Glutamatergic neuron (in vitro differentiated cells): Measurements from ENCODE around the gene MEN1. TPM values are rescaled to one million over a fixed set of nuclear protein-coding genes. Genes with fewer than 3 reads are reported as not detected.

Experiments
- DNase-seq: peaks from one replicate; pipeline ENCODE4 v3.0.0; 2022
- H3K27ac Mint-ChIP-seq: one replicate; pipeline ENCODE4 v1.8.0; 2020; ENCODE audit warnings: mild to moderate bottlenecking, mixed read lengths, inconsistent platforms; ENCODE audit not compliant: unreplicated experiment
- H3K27me3 Mint-ChIP-seq: one replicate; pipeline ENCODE4 v1.8.0; 2020; ENCODE audit warnings: mild to moderate bottlenecking, moderate library complexity, mixed read lengths, inconsistent platforms; ENCODE audit not compliant: unreplicated experiment
- H3K36me3 Mint-ChIP-seq: one replicate; pipeline ENCODE4 v1.8.0; 2020; ENCODE audit warnings: mild to moderate bottlenecking, mixed read lengths, inconsistent platforms; ENCODE audit not compliant: unreplicated experiment
- H3K4me1 Mint-ChIP-seq: one replicate; pipeline ENCODE4 v1.8.0; 2020; ENCODE audit warnings: mild to moderate bottlenecking, low read depth, mixed read lengths, inconsistent platforms; ENCODE audit not compliant: unreplicated experiment
- H3K4me3 Mint-ChIP-seq: one replicate; pipeline ENCODE4 v1.8.0; 2020; ENCODE audit warnings: mild to moderate bottlenecking, mixed read lengths, inconsistent platforms; ENCODE audit not compliant: unreplicated experiment
- H3K9me3 Mint-ChIP-seq: one replicate; pipeline ENCODE4 v1.8.0; 2020; ENCODE audit warnings: mild to moderate bottlenecking, moderate library complexity, mixed read lengths, inconsistent platforms; ENCODE audit not compliant: unreplicated experiment
- CTCF ChIP-seq: fragments of 200-600 bp; sonication (generic); IDR thresholded peaks from one replicate; pipeline ENCODE4 v1.5.0; 2021; ENCODE audit not compliant: partially characterized antibody, unreplicated experiment
- total RNA-seq: library from RNA; stranded (reverse); fragmentation: NEBNext Ultra II Directional; extraction: Animal tissue kit (Norgen Biotek cat#: 25700); gene quantifications from one replicate; pipeline ENCODE4 v1.2.1, GENCODE V29; 2021; ENCODE audit not compliant: unreplicated experiment

Gene MEN1
- total RNA-seq, 1 donor from 2014 or later, result 39.7 TPM

GRCh38 chr11:64792482-64792881, 17.9 kb downstream of the MEN1 start:
- H3K9me3 Mint-ChIP-seq, result no peaks in the 10 kb centered on the region
- no peak overlapping the region for H3K27ac Mint-ChIP-seq
- peaks cover 11% of the 10 kb centered on the region for H3K27me3 Mint-ChIP-seq
- H3K4me1 Mint-ChIP-seq, result no peaks in the 10 kb centered on the region
- no peaks in the 10 kb centered on the region for H3K36me3 Mint-ChIP-seq
- H3K4me3 Mint-ChIP-seq, result no peak overlapping the region
- DNase-seq, result no peak
- TF ChIP-seq CTCF, result no peak

DNA sequence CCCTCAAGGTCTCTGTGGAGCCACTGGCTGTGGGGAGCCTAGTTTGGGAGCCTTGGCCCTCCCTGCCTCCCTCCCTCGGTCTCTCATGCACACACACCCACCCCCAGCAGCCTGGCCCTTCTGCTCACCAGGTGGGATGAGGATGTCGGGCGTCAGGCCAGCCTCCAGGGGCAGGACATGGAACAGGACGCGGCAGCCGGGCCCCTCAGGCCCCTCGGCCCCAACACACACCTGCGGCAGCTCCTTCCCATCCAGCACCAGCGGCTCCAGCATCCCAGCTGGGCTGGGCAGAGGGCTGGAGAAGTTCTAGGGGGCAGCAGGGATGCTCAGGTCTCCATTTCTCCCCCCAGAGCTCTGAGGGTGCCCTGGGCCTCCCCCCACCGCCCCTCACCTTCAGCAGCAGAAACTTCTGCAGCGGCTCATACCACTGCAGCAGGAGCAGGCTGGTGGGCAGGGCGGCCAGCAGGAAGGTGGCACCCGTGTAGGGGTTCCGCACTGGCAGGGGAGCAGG, 18.5 kb downstream of the MEN1 start:
- DNase-seq, result no peak
- Mint-ChIP-seq H3K4me1 (no peaks in the 10 kb centered on the region), H3K36me3 (no peaks in the 10 kb centered on the region)

DNA sequence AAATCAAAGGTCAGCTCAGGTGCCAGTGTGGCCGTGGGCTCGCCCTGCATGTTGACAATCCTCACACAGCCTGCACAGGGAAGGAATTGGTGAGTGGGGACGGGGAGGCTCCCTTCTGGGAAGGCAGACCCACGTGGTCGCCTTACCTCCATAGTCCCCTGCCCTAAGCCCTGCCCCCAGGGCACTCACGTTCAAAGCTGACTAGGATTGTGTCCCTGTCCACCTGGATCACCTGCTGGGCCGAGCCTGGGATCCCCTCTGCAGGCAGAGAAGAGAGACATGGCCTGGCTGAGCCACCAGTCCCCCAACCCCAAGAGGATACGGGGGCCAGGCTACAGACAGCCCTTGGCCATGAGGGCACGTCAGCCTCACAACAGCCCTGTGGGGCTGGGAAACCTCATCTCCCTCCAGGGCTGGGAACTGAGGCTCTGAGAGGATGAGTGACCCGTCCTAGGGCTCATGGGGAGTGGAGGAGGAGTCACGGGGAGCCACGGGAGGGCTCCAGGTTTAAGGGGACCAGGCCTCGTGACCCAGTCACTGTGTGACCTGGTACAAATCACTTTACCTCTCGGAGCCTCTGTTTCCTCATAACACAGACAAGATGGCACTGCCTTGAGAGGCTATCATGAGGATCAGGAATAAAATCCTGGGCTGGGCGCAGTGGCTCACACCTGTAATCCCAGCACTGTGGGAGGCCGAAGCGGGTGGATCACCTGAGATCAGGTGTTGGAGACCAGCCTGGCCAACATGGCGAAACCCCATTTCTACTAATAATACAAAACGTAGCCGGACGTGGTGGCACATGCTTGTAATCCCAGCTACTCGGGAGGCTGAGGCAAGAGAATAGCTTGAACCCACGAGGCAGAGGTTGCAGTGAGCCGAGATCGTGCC, 19.9 kb downstream of the MEN1 start:
- no peak for DNase-seq
- no peaks in the 10 kb centered on the region for H3K9me3 Mint-ChIP-seq
- H3K27ac Mint-ChIP-seq, result no peak overlapping the region
- H3K4me3 Mint-ChIP-seq, result no peak overlapping the region
- TF ChIP-seq CTCF, result no peak
- H3K4me1 Mint-ChIP-seq, result no peaks in the 10 kb centered on the region
- H3K36me3 Mint-ChIP-seq, result no peaks in the 10 kb centered on the region
- peaks cover 11% of the 10 kb centered on the region for H3K27me3 Mint-ChIP-seq

More for the DNA sequence above, 18.5 kb downstream of the MEN1 start:
- TF ChIP-seq CTCF, result no peak
- Mint-ChIP-seq H3K27me3 (peaks cover 11% of the 10 kb centered on the region), H3K4me3 (no peak overlapping the region), H3K9me3 (no peaks in the 10 kb centered on the region), H3K27ac (no peak overlapping the region)

DNA sequence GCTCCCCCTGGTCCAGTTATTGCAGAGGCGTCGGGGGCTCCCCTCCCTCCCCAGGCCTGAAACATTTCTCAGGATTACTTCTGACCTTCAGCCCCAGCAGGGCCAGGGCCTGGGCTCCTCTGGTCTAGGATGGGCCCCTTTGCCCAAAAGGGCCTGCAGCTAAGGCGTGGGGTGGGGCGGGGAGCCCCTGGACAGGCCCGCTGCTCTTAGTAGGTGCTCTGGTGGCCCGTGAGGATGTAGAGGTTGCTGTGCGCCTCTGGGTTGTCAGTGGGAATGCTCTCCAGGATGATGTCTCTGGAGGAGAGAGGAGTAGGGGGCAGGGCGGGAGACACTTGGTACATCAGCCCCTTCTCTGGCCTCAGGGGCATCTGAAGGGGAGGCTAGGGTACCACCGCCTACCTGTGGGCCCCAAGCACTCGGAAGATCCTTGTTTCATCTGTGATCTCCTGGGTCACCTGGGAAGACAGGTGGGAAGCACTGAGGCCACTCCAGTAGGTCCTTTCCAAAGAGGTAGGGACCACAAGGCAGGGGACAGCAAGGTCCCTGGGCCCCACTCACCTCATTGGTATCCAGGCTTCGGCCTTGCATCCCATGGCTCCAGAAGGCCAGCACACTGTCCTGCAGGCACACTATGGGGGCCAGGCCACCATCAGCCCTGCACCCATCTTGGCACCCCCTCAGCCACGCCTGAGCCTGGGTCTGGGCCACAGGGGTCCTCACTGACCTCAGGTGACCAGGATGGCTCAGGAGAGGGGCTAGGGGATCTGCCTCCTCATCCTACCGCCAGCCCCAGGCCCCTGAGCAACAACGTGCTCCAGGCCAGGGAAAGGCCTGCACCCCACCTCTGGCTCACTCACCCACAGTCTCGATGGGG, 20.8 kb downstream of the MEN1 start:
- Mint-ChIP-seq H3K27me3 (peaks cover 9% of the 10 kb centered on the region), H3K4me3 (no peak overlapping the region), H3K27ac (no peak overlapping the region), H3K36me3 (no peaks in the 10 kb centered on the region), H3K9me3 (no peaks in the 10 kb centered on the region), H3K4me1 (no peaks in the 10 kb centered on the region)
- TF ChIP-seq CTCF, result no peak
- DNase-seq, result no peak
